Mesothelial cell of epicardium (in vitro differentiated cells): ENCODE measurements around the gene TRIM47. TPM values are rescaled to one million over a fixed set of nuclear protein-coding genes. Genes with fewer than 3 reads are reported as not detected.

Source experiments
- DNase-seq, 2 experiments: peaks; one replicate each; pipeline ENCODE4 v3.0.0; 2021; ENCODE audit warnings: low spot score in 2 of 2; ENCODE audit not compliant: unreplicated experiment in 2 of 2
- H3K27ac Mint-ChIP-seq: 2 replicates; pipeline ENCODE4 v1.8.0; 2021; ENCODE audit warnings: mixed read lengths
- H3K27me3 Mint-ChIP-seq: 2 replicates; pipeline ENCODE4 v1.8.0; 2021; ENCODE audit warnings: low read depth, mixed read lengths
- H3K36me3 Mint-ChIP-seq: 2 replicates; pipeline ENCODE4 v1.8.0; 2021; ENCODE audit warnings: mixed read lengths
- H3K4me1 Mint-ChIP-seq: 2 replicates; pipeline ENCODE4 v1.8.0; 2021; ENCODE audit warnings: mixed read lengths
- H3K4me3 Mint-ChIP-seq: 2 replicates; pipeline ENCODE4 v1.8.0; 2021; ENCODE audit warnings: mild to moderate bottlenecking, moderate library complexity, mixed read lengths
- H3K9me3 Mint-ChIP-seq: 2 replicates; pipeline ENCODE4 v1.8.0; 2021; ENCODE audit warnings: mixed read lengths
- total RNA-seq: library from RNA; stranded (reverse); gene quantifications from 3 replicates; pipeline ENCODE4 v1.2.1, GENCODE V29; 2021
- TF ChIP-seq, protein P1 (sequence below): fragments of 200-600 bp; sonication (generic); IDR thresholded peaks from one replicate; pipeline ENCODE4 v1.5.0; 2021; ENCODE audit warnings: antibody characterized with exemption; ENCODE audit not compliant: unreplicated experiment

The TRIM47 gene
- total RNA-seq, 1 donor from 2014 or later: 2.9 TPM

DNA sequence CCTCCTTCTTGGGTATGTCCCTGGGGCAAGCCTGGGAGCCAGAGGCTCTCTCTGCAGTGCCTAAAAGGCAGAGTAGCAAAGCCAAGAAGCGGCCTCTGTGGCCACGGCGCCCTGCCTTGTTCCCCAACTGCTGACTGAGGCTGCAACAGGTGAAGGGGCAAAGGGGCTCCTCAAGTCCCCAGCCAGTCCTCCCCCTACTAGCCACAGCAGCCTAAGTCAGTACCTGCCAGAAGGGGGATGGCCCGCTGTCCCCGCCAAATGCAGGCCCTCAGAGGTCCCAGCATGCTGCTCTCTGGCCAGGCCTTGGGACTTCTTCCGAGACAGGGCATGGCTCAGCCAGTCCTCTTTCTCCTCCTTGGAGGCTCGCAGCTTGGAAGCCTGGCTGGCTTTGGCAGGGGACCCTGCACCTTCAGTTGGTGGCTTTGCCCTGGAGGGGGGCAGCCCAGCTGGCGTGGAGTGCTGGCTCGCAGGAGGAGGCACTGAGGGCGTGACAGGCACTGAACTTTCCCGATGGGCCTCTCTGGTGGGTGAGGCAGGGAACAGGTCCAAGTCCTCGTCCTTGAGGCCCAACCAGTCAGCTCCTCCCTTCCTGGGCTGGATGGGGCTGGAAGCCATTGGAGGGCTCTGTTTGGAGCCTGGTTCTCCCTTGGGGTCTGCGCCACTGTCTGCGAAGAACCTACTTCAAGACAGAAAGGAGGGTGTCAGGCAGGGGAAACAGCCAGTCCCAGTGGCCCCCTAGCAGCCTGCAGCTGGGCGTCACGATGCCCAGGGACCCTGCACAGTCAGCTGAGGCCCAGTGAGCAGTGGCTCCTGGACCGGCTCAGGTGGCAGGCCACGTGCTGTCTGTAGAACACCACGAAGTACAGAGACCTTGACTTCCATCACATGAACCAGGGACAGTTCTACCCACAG is 44.8 kb upstream of the TRIM47 start:
- no peaks in the 10 kb centered on the region for H3K4me1 Mint-ChIP-seq
- no peaks in the 10 kb centered on the region for H3K9me3 Mint-ChIP-seq
- no peak overlapping the region for H3K27ac Mint-ChIP-seq

DNA sequence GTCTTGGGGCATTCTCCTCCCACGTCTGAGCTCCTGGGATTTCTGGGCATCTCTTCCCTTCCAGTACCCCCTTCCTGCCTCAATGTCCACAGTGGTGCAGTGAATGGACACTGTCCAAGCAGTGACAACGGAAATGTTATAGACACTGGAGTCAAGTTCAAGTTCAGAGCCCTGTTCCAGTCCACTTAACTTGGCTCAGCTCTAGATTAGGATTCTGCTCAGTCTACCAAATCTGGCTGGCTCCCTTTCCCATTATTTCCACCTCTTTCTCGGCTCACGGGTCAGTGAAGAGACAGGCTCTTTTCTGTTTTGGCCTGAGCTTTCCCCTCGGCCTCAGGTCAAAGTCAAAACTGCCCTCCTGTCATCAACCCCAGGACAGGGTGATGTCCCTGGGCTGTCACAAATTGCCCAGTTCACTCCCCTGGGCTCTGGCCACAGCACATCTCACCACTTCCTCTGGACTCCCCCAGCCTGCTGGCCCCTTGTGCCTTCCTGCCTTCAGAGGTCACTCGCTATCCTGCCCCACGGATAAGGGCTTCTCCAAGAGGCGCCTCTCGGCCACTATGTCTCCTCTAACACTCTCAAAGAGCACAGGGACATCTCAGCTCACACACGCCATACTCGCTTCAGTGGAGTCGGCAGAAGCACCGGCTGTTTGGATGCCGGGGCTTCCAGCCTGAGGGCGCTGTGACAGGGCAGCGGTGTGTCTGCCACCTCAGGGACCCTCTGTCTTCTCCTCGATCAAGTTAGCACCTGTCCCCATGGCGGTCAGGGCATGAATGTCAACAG is 44.0 kb upstream of the TRIM47 start:
- no peak for DNase-seq
- Mint-ChIP-seq H3K27me3 (no peaks in the 10 kb centered on the region), H3K9me3 (no peaks in the 10 kb centered on the region), H3K4me1 (no peaks in the 10 kb centered on the region), H3K27ac (no peak overlapping the region), H3K4me3 (no peak overlapping the region), H3K36me3 (peaks cover 8% of the 10 kb centered on the region)
- TF ChIP-seq, protein P1, sequence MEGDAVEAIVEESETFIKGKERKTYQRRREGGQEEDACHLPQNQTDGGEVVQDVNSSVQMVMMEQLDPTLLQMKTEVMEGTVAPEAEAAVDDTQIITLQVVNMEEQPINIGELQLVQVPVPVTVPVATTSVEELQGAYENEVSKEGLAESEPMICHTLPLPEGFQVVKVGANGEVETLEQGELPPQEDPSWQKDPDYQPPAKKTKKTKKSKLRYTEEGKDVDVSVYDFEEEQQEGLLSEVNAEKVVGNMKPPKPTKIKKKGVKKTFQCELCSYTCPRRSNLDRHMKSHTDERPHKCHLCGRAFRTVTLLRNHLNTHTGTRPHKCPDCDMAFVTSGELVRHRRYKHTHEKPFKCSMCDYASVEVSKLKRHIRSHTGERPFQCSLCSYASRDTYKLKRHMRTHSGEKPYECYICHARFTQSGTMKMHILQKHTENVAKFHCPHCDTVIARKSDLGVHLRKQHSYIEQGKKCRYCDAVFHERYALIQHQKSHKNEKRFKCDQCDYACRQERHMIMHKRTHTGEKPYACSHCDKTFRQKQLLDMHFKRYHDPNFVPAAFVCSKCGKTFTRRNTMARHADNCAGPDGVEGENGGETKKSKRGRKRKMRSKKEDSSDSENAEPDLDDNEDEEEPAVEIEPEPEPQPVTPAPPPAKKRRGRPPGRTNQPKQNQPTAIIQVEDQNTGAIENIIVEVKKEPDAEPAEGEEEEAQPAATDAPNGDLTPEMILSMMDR: no peak

More for the DNA sequence above, 44.8 kb upstream of the TRIM47 start:
- Mint-ChIP-seq H3K36me3 (peaks cover 9% of the 10 kb centered on the region), H3K4me3 (no peak overlapping the region), H3K27me3 (no peaks in the 10 kb centered on the region)
- TF ChIP-seq, protein P1: no peak
- no peak for DNase-seq

DNA sequence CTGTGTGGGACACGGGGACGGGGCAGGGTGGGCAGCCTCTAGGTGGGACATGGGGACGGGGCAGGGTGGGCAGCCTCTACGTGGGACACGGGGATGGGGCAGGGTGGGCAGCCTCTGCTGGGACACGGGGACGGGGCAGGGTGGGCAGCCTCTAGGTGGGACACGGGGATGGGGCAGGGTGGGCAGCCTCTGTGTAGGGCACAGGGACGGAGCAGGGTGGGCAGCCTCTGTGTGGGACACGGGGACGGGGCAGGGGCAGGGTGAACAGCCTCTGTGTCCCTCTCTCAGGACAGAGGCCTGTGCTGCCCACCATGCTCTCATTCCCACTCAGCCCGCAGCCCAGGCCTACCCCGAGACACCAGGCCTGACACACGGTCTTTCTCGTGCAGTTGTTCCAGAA is 43.2 kb upstream of the TRIM47 start:
- no peaks in the 10 kb centered on the region for H3K4me1 Mint-ChIP-seq
- H3K36me3 Mint-ChIP-seq: peaks cover 8% of the 10 kb centered on the region
- H3K9me3 Mint-ChIP-seq: no peaks in the 10 kb centered on the region
- H3K4me3 Mint-ChIP-seq: no peak overlapping the region
- no peak for DNase-seq
- TF ChIP-seq, protein P1: no peak
- H3K27ac Mint-ChIP-seq: no peak overlapping the region
- no peaks in the 10 kb centered on the region for H3K27me3 Mint-ChIP-seq

DNA sequence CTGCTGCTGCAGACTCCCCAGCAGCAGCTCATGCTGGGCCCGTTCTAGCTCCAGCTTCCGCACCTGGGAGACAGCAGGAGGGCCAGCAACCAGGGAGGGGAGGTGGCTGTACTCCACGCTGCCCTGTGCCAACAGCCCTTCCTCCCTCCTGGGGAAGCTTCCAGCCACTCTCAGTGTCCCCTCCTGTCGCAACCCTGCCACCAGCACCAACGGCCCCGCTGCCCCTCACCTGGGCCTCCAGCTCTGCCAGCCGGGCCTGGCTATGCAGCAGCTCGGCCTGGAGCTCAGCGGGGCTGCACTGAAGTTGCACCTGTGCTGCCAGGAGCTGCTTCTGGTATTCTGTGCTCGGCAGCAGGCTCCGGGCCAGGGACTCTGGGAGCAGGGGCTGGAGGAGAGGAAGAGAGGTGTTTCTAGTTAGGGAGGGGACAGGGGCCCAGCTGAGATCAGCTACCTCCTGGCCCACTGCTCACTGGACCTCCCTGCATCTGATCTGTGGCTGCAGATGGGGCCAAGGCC is 41.7 kb upstream of the TRIM47 start:
- H3K36me3 Mint-ChIP-seq: peaks cover 8% of the 10 kb centered on the region
- no peaks in the 10 kb centered on the region for H3K27me3 Mint-ChIP-seq
- H3K27ac Mint-ChIP-seq: no peak overlapping the region
- TF ChIP-seq, protein P1: no peak
- H3K9me3 Mint-ChIP-seq: no peaks in the 10 kb centered on the region
- no peak overlapping the region for H3K4me3 Mint-ChIP-seq
- H3K4me1 Mint-ChIP-seq: no peaks in the 10 kb centered on the region
- DNase-seq: no peak

DNA sequence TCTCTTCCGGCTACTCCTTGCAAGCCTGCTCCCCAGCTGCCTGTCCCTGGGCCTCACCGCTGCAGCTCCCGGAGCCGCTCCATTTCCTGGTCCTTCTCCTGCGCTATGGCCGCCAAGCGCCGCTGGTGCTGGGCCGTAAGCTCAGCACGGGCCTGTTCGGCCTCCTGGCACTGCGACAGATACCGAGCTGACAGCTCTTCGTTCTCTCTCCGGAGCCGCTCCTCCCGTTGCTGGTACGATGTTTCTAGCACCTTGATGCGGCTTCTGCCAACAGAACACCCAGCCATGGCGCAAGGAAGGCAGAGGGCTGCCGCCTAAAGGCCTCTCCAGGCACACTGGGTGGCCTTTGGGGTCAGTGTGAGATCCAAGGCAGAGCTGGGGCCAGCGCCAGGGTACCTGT is 41.2 kb upstream of the TRIM47 start:
- Mint-ChIP-seq H3K36me3 (peaks cover 8% of the 10 kb centered on the region), H3K9me3 (no peaks in the 10 kb centered on the region), H3K27ac (no peak overlapping the region), H3K4me1 (no peaks in the 10 kb centered on the region), H3K27me3 (no peaks in the 10 kb centered on the region), H3K4me3 (no peak overlapping the region)
- no peak for DNase-seq
- TF ChIP-seq, protein P1: no peak
